GOT3 (cell line): ENCODE results near the gene PIH1D1.
"Not testable (repeated sequence)": the region's sequence is repeated elsewhere in the genome, so short reads cannot be mapped to it uniquely, and the experiment has no call there.

ENCODE experiments used
- DNase-seq: peaks from one replicate; lab custom pipeline; 2025; ENCODE audit warnings: mixed read lengths; lab: John Stamatoyannopoulos, UW

PIH1D1 gene

GRCh38 chr19:49481020-49481683 is 29.5 kb upstream of the PIH1D1 start:
- no peak for DNase-seq

- no peak for DNase-seq
Measured at GRCh38 chr19:49479975-49480628, 28.5 kb upstream of the PIH1D1 start.

GRCh38 chr19:49475995-49476880 is 24.6 kb upstream of the PIH1D1 start:
- DNase-seq: no peak

- DNase-seq: no peak
Measured at GRCh38 chr19:49475191-49475917, 23.7 kb upstream of the PIH1D1 start.

GRCh38 chr19:49474542-49474924 is 22.9 kb upstream of the PIH1D1 start:
- DNase-seq: no peak

GRCh38 chr19:49473868-49474541 is 22.4 kb upstream of the PIH1D1 start, which contains the start of gene FLT3LG:
Gene FLT3LG (plus strand): TSS chr19:49474215. CDS start chr19:49474640, 425 bp downstream.
- DNase-seq: peak; percentile 62

GRCh38 chr19:49473501-49473867 is 21.9 kb upstream of the PIH1D1 start:
- DNase-seq: not testable (repeated sequence)

- no peak for DNase-seq
Measured at GRCh38 chr19:49472936-49473335, 21.3 kb upstream of the PIH1D1 start.

GRCh38 chr19:49470615-49470978 is 19.0 kb upstream of the PIH1D1 start:
- DNase-seq: no peak

GRCh38 chr19:49469828-49470614 is 18.4 kb upstream of the PIH1D1 start:
- DNase-seq: no peak

GRCh38 chr19:49468746-49469447 is 17.3 kb upstream of the PIH1D1 start:
- DNase-seq: no peak

GRCh38 chr19:49468199-49468598 is 16.6 kb upstream of the PIH1D1 start:
- DNase-seq: no peak

- DNase-seq: no peak
Measured at GRCh38 chr19:49465371-49465770, 13.8 kb upstream of the PIH1D1 start.

- no peak for DNase-seq
Measured at GRCh38 chr19:49463960-49464740, 12.5 kb upstream of the PIH1D1 start.

- DNase-seq: no peak
Measured at GRCh38 chr19:49462492-49462891, 10.9 kb upstream of the PIH1D1 start.

- DNase-seq: no peak
Measured at GRCh38 chr19:49461656-49462055, 10.0 kb upstream of the PIH1D1 start.

- not testable (repeated sequence) for DNase-seq
Measured at GRCh38 chr19:49461130-49461529, 9.5 kb upstream of the PIH1D1 start.

GRCh38 chr19:49459388-49459787 is 7.8 kb upstream of the PIH1D1 start:
- no peak for DNase-seq

- DNase-seq: no peak
Measured at GRCh38 chr19:49458567-49458903, 6.9 kb upstream of the PIH1D1 start.
